Measurements from ENCODE around the gene C6orf120. TPM values are rescaled to one million over a fixed set of nuclear protein-coding genes. Genes with fewer than 3 reads are reported as not detected.
A peak's percentile ranks its signal among the peaks of the same experiment; 100 is the strongest.

The C6orf120 gene
- 10 to 100 TPM; 20.8 to 21.0 TPM for total RNA-seq

- Mint-ChIP-seq H3K4me1 (peaks cover 47% of the 10 kb centered on the region), H3K27ac (peak within 1 kb of the TSS; percentile 89), H3K36me3 (peaks cover 37% of the 10 kb centered on the region), H3K4me3 (peak within 1 kb of the TSS; percentile 91), H3K9me3 (no peaks in the 10 kb centered on the region), H3K27me3 (no peaks in the 10 kb centered on the region)
- DNase-seq, result peak; percentile 97
Observed at GRCh38 chr6:169701954-169702839, at the start of gene C6orf120, which contains the start of gene WDR27. TSS of gene C6orf120 (plus strand) at chr6:169702126. CDS start at chr6:169702460, 334 bp downstream. TSS of gene WDR27 (minus strand) at chr6:169702029. CDS start at chr6:169689005, 13,024 bp downstream.

DNA sequence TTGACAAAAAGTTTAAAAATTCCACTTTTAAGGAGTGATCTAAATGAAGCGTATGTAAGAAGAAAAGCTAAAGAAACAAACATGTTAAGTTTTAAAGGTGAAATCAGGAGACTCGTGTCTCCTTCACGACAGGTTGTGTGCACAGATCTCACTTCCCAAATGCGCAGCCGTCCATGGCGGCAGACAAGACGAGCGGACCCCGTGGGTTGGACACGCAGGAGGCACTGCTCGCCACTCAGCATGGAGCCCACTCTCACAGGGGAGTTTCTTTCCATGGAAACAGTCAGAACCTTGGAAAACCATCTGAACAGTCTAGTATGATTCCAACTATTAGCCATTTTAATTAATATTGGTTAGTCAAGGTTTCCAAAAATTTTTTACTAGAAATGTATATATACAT lies 49.0 kb upstream of the C6orf120 start:
- Mint-ChIP-seq H3K4me3 (no peak overlapping the region), H3K4me1 (peaks cover 7% of the 10 kb centered on the region), H3K36me3 (peaks cover 12% of the 10 kb centered on the region), H3K27me3 (no peaks in the 10 kb centered on the region), H3K9me3 (no peaks in the 10 kb centered on the region), H3K27ac (no peak overlapping the region)
- DNase-seq, result no peak

- Mint-ChIP-seq H3K4me1 (peaks cover 7% of the 10 kb centered on the region), H3K27me3 (no peaks in the 10 kb centered on the region), H3K4me3 (peak overlapping the region; percentile 75), H3K27ac (no peak overlapping the region), H3K9me3 (no peaks in the 10 kb centered on the region), H3K36me3 (peaks cover 13% of the 10 kb centered on the region)
- DNase-seq, result no peak
Observed at GRCh38 chr6:169653691-169654090, 48.2 kb upstream of the C6orf120 start.

- Mint-ChIP-seq H3K4me3 (peak overlapping the region; percentile 75), H3K36me3 (peaks cover 16% of the 10 kb centered on the region), H3K4me1 (peaks cover 7% of the 10 kb centered on the region), H3K27me3 (no peaks in the 10 kb centered on the region), H3K9me3 (no peaks in the 10 kb centered on the region), H3K27ac (peak overlapping the region; percentile 74)
- DNase-seq, result peak; percentile 70
Observed at GRCh38 chr6:169654598-169655391, 47.1 kb upstream of the C6orf120 start.

DNA sequence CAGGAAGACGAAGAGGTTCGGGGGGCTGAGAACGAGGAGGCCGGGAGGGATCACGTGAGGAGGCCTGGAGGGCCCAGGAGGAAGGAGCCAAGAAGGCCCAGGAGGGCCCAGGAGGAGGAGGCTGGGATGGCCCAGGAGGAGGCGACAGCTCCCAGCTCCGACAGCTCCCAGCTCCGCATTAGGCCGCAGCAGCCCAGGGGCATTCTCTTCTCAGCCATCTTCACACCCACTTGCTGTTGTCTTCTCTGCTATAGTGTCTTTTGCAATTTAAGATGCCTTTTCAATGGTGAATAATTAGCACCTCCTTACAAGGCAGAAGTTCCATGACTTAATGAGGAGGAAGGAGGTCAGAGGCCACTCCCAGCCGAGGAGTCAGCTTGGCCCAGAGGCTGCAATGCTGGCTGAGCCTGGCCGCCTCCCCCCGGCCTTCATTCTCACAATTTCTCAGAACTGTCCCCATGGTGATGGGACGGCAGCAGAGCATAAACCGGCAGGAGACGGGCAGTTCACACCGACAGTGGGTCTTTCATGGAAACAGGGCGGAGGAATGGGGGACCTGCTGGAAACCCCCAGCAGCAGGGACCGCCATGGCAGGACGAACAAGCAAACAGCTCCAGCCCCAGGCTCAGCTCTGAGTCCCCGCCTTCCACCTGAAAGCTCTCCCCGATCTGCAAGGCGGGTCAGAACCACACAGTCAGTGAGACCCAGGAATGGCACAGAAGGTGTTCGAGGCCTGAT lies 45.2 kb upstream of the C6orf120 start:
- Mint-ChIP-seq H3K4me3 (no peak overlapping the region), H3K27ac (peak overlapping the region; percentile 62), H3K9me3 (no peaks in the 10 kb centered on the region), H3K36me3 (peaks cover 17% of the 10 kb centered on the region), H3K4me1 (peaks cover 7% of the 10 kb centered on the region), H3K27me3 (no peaks in the 10 kb centered on the region)
- no peak for DNase-seq

- H3K4me1 Mint-ChIP-seq, result peaks cover 7% of the 10 kb centered on the region
- H3K27me3 Mint-ChIP-seq, result no peaks in the 10 kb centered on the region
- DNase-seq, result no peak
- H3K9me3 Mint-ChIP-seq, result no peaks in the 10 kb centered on the region
- H3K27ac Mint-ChIP-seq, result peak overlapping the region; percentile 62
- H3K4me3 Mint-ChIP-seq, result no peak overlapping the region
- peaks cover 17% of the 10 kb centered on the region for H3K36me3 Mint-ChIP-seq
Observed at GRCh38 chr6:169657284-169657610, 44.7 kb upstream of the C6orf120 start.

GRCh38 chr6:169659820-169660610 lies 41.9 kb upstream of the C6orf120 start:
- H3K9me3 Mint-ChIP-seq, result no peaks in the 10 kb centered on the region
- DNase-seq, result no peak
- no peak overlapping the region for H3K4me3 Mint-ChIP-seq
- no peaks in the 10 kb centered on the region for H3K27me3 Mint-ChIP-seq
- H3K36me3 Mint-ChIP-seq, result peaks cover 16% of the 10 kb centered on the region
- no peak overlapping the region for H3K27ac Mint-ChIP-seq
- peaks cover 5% of the 10 kb centered on the region for H3K4me1 Mint-ChIP-seq

- Mint-ChIP-seq H3K4me3 (no peak overlapping the region), H3K4me1 (no peaks in the 10 kb centered on the region), H3K36me3 (peaks cover 15% of the 10 kb centered on the region), H3K9me3 (no peaks in the 10 kb centered on the region), H3K27ac (no peak overlapping the region), H3K27me3 (no peaks in the 10 kb centered on the region)
- no peak for DNase-seq
Observed at GRCh38 chr6:169660751-169661390, 41.1 kb upstream of the C6orf120 start.

GRCh38 chr6:169661391-169661756 lies 40.6 kb upstream of the C6orf120 start:
- H3K27ac Mint-ChIP-seq, result no peak overlapping the region
- H3K9me3 Mint-ChIP-seq, result no peaks in the 10 kb centered on the region
- no peaks in the 10 kb centered on the region for H3K27me3 Mint-ChIP-seq
- DNase-seq, result no peak
- H3K4me3 Mint-ChIP-seq, result no peak overlapping the region
- no peaks in the 10 kb centered on the region for H3K4me1 Mint-ChIP-seq
- H3K36me3 Mint-ChIP-seq, result peaks cover 13% of the 10 kb centered on the region

GRCh38 chr6:169663468-169663867 lies 38.5 kb upstream of the C6orf120 start:
- H3K4me1 Mint-ChIP-seq, result no peaks in the 10 kb centered on the region
- no peak overlapping the region for H3K4me3 Mint-ChIP-seq
- no peak for DNase-seq
- peaks cover 8% of the 10 kb centered on the region for H3K36me3 Mint-ChIP-seq
- H3K27ac Mint-ChIP-seq, result no peak overlapping the region
- no peaks in the 10 kb centered on the region for H3K9me3 Mint-ChIP-seq
- no peaks in the 10 kb centered on the region for H3K27me3 Mint-ChIP-seq

DNA sequence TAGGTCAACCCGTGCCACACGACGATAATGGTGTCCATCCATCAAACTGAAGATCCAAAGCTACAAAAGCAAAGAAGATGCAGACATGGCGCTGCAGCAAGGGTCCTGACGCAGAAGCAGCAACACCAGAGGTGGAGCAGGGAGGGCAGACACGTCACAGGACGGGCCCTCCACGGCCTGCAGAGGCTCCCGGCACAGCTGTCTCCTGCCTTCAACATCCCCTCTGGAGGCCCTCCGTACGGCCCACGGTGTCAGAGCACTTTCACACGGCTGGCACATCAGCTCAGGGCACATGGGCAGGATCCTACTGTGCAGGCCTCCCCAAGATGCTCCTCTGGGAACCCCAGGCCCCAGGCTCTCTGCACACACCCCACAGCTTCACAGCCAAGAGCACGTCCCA lies 37.7 kb upstream of the C6orf120 start:
- Mint-ChIP-seq H3K4me3 (no peak overlapping the region), H3K36me3 (peaks cover 8% of the 10 kb centered on the region), H3K27ac (no peak overlapping the region), H3K27me3 (no peaks in the 10 kb centered on the region), H3K4me1 (no peaks in the 10 kb centered on the region), H3K9me3 (no peaks in the 10 kb centered on the region)
- no peak for DNase-seq

DNA sequence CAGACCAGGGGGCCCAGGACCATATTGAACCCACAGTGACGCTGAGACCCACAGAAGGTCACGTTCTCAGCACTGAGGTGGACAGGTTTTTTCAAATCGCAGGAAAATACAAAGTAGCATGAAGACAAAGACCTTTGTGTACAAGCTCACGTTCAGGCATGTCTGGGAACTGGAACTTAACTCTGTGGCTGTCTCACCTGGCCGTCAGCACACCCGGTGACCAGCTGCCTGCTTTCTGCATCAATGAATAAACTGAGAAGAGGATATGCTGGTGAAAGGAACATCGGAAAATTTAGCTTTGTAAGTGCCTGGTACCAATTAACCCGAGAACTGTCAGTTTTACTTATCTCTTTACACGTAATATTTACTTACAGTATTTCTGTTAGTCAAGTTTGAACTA lies 36.6 kb upstream of the C6orf120 start:
- Mint-ChIP-seq H3K9me3 (no peaks in the 10 kb centered on the region), H3K4me3 (no peak overlapping the region), H3K27me3 (no peaks in the 10 kb centered on the region), H3K36me3 (peaks cover 7% of the 10 kb centered on the region), H3K27ac (no peak overlapping the region), H3K4me1 (peaks cover 6% of the 10 kb centered on the region)
- DNase-seq, result no peak

- peaks cover 10% of the 10 kb centered on the region for H3K36me3 Mint-ChIP-seq
- no peaks in the 10 kb centered on the region for H3K9me3 Mint-ChIP-seq
- no peak overlapping the region for H3K27ac Mint-ChIP-seq
- H3K4me3 Mint-ChIP-seq, result no peak overlapping the region
- no peak for DNase-seq
- peaks cover 9% of the 10 kb centered on the region for H3K4me1 Mint-ChIP-seq
- H3K27me3 Mint-ChIP-seq, result no peaks in the 10 kb centered on the region
Observed at GRCh38 chr6:169666441-169666840, 35.5 kb upstream of the C6orf120 start.

DNA sequence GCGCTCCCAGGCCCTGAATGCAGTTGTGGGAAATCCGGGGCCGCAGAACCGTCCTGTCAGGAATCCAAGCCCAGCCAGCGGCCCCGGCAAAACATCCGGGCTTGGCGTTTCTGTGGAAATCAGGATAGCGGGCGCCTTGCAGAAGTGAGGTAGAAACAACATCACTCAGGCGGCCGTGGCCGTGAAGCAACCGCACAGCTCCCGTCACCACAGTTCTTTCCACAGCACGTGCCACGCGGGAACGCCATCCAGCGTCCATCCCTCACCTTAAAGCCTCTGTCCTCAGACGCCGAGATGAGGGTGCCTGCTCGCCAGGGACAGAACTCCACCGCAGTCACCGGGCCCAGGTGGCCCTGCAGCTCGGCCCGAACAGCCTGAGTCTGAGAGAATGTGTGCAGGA lies 34.2 kb upstream of the C6orf120 start:
- peaks cover 10% of the 10 kb centered on the region for H3K36me3 Mint-ChIP-seq
- no peaks in the 10 kb centered on the region for H3K27me3 Mint-ChIP-seq
- no peak overlapping the region for H3K27ac Mint-ChIP-seq
- H3K4me1 Mint-ChIP-seq, result peaks cover 9% of the 10 kb centered on the region
- no peaks in the 10 kb centered on the region for H3K9me3 Mint-ChIP-seq
- DNase-seq, result no peak
- H3K4me3 Mint-ChIP-seq, result no peak overlapping the region

Measured in activated naive CD8-positive, alpha-beta T cell treated with anti-CD3 and anti-CD28 coated beads for 36 hours (primary cell).